HG03175 (cell line): Measurements from ENCODE around the gene ZSWIM4.
A peak's percentile ranks its signal among the peaks of the same experiment; 100 is the strongest.

ENCODE experiments used
- ATAC-seq: cut with Tn5 transposase; IDR thresholded peaks from one replicate; pipeline ENCODE4 v1.9.1; 2021; ENCODE audit warnings: mild to moderate bottlenecking, moderate library complexity; ENCODE audit not compliant: unreplicated experiment

ZSWIM4 gene

GRCh38 chr19:13866463-13867046 lies 71.3 kb downstream of the ZSWIM4 start:
- ATAC-seq, result no peak

GRCh38 chr19:13868663-13869062 lies 73.4 kb downstream of the ZSWIM4 start:
- no peak for ATAC-seq

- ATAC-seq, result no peak
Measured at GRCh38 chr19:13869281-13869680, 74.0 kb downstream of the ZSWIM4 start.

GRCh38 chr19:13870873-13871272 lies 75.6 kb downstream of the ZSWIM4 start:
- no peak for ATAC-seq

- no peak for ATAC-seq
Measured at GRCh38 chr19:13872339-13872694, 77.1 kb downstream of the ZSWIM4 start.

- ATAC-seq, result no peak
Measured at GRCh38 chr19:13872695-13873389, 77.6 kb downstream of the ZSWIM4 start.

GRCh38 chr19:13873834-13874515 lies 78.7 kb downstream of the ZSWIM4 start:
- no peak for ATAC-seq

- no peak for ATAC-seq
Measured at GRCh38 chr19:13875824-13876223, 80.6 kb downstream of the ZSWIM4 start.

GRCh38 chr19:13876834-13877233 lies 81.6 kb downstream of the ZSWIM4 start, which contains the start of gene NANOS3:
NANOS3 (plus strand) TSS chr19:13877134; CDS start chr19:13877249, 115 bp downstream.
- ATAC-seq, result no peak

- ATAC-seq, result no peak
Measured at GRCh38 chr19:13877303-13877702, 82.1 kb downstream of the ZSWIM4 start.

GRCh38 chr19:13880059-13881043 lies 85.1 kb downstream of the ZSWIM4 start:
- ATAC-seq, result peak; percentile 84

GRCh38 chr19:13881251-13881691 lies 86.0 kb downstream of the ZSWIM4 start:
- no peak for ATAC-seq
